Type B pancreatic cell (in vitro differentiated cells): ENCODE results near the gene MYLK. TPM values are rescaled to one million over a fixed set of nuclear protein-coding genes. Genes with fewer than 3 reads are reported as not detected.

ENCODE experiments used
- DNase-seq: peaks from one replicate; pipeline ENCODE4 v3.0.0; 2021; ENCODE audit warnings: mixed read lengths; ENCODE audit not compliant: unreplicated experiment; ENCODE audit errors: extremely low spot score
- H3K27ac Mint-ChIP-seq: 2 replicates; pipeline ENCODE4 v1.8.0; 2021; ENCODE audit warnings: mild to moderate bottlenecking, mixed read lengths
- H3K27me3 Mint-ChIP-seq: 2 replicates; pipeline ENCODE4 v1.8.0; 2021; ENCODE audit warnings: mixed read lengths
- H3K36me3 Mint-ChIP-seq: 2 replicates; pipeline ENCODE4 v1.8.0; 2021; ENCODE audit warnings: mixed read lengths
- H3K4me1 Mint-ChIP-seq: one replicate; pipeline ENCODE4 v1.8.0; 2021; ENCODE audit warnings: mixed read lengths; ENCODE audit not compliant: unreplicated experiment
- H3K4me3 Mint-ChIP-seq: 2 replicates; pipeline ENCODE4 v1.8.0; 2021; ENCODE audit warnings: mild to moderate bottlenecking, mixed read lengths
- H3K9me3 Mint-ChIP-seq: 2 replicates; pipeline ENCODE4 v1.8.0; 2021; ENCODE audit warnings: mixed read lengths
- total RNA-seq: library from RNA; stranded (reverse); gene quantifications from 2 replicates; pipeline ENCODE4 v1.2.1, GENCODE V29; 2021; ENCODE audit warnings: low replicate concordance
- TF ChIP-seq, protein P1 (sequence below): fragments of 200-600 bp; sonication (generic); conservative IDR thresholded peaks from 2 replicates; pipeline ENCODE4 v1.5.0; 2021; ENCODE audit warnings: antibody characterized with exemption, mild to moderate bottlenecking

MYLK gene
- total RNA-seq, 1 donor from 2014 or later = 16.8 TPM

GRCh38 chr3:123759871-123760270 is 124.3 kb downstream of the MYLK start:
- peaks cover 3% of the 10 kb centered on the region for H3K27me3 Mint-ChIP-seq
- no peak overlapping the region for H3K27ac Mint-ChIP-seq
- no peaks in the 10 kb centered on the region for H3K9me3 Mint-ChIP-seq
- TF ChIP-seq, protein P1, sequence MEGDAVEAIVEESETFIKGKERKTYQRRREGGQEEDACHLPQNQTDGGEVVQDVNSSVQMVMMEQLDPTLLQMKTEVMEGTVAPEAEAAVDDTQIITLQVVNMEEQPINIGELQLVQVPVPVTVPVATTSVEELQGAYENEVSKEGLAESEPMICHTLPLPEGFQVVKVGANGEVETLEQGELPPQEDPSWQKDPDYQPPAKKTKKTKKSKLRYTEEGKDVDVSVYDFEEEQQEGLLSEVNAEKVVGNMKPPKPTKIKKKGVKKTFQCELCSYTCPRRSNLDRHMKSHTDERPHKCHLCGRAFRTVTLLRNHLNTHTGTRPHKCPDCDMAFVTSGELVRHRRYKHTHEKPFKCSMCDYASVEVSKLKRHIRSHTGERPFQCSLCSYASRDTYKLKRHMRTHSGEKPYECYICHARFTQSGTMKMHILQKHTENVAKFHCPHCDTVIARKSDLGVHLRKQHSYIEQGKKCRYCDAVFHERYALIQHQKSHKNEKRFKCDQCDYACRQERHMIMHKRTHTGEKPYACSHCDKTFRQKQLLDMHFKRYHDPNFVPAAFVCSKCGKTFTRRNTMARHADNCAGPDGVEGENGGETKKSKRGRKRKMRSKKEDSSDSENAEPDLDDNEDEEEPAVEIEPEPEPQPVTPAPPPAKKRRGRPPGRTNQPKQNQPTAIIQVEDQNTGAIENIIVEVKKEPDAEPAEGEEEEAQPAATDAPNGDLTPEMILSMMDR = no peak
- H3K36me3 Mint-ChIP-seq = no peaks in the 10 kb centered on the region
- no peak for DNase-seq
- H3K4me1 Mint-ChIP-seq = peaks cover 17% of the 10 kb centered on the region
- no peak overlapping the region for H3K4me3 Mint-ChIP-seq

GRCh38 chr3:123759311-123759710 is 124.8 kb downstream of the MYLK start:
- H3K27me3 Mint-ChIP-seq = peaks cover 3% of the 10 kb centered on the region
- no peaks in the 10 kb centered on the region for H3K36me3 Mint-ChIP-seq
- H3K27ac Mint-ChIP-seq = no peak overlapping the region
- TF ChIP-seq, protein P1 = no peak
- H3K9me3 Mint-ChIP-seq = no peaks in the 10 kb centered on the region
- no peak for DNase-seq
- peaks cover 20% of the 10 kb centered on the region for H3K4me1 Mint-ChIP-seq
- H3K4me3 Mint-ChIP-seq = no peak overlapping the region

GRCh38 chr3:123758081-123758564 is 126.0 kb downstream of the MYLK start:
- Mint-ChIP-seq H3K9me3 (no peaks in the 10 kb centered on the region), H3K27me3 (no peaks in the 10 kb centered on the region), H3K27ac (peak overlapping the region; percentile 21), H3K4me3 (no peak overlapping the region), H3K36me3 (no peaks in the 10 kb centered on the region), H3K4me1 (peaks cover 25% of the 10 kb centered on the region)
- no peak for DNase-seq
- TF ChIP-seq, protein P1 = no peak

DNA sequence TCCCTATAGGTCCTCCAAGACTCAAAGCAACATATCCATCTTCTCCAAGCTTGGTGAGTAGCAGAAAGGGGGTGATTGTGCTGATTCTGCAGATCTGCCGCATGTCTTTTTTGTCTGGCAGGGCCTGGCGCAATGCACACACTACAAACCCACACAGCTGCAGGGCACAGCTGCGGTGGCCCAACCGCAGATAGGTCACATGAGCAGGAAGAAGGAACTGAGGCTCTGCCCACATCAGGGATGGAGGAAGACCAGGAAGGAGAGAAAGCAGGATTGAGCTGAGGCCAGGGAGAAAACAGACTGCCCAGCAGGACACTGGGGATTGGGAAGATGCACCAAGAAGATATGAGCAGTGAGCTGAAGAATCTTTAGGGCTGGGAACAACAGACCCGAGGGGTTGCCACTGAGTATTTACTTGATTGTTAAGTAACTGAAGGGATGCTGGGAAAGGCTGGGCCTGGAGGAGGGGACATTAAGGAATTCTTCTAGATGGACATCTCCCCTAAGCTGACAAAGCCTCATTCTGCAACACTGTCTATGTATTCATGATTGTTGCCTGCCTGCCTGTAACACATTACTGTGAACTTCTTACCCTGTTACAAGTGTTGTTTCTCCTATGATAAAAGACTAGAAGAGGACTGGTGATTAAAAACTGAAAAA is 126.7 kb downstream of the MYLK start:
- H3K27ac Mint-ChIP-seq = peak overlapping the region; percentile 21
- H3K4me1 Mint-ChIP-seq = peaks cover 25% of the 10 kb centered on the region
- TF ChIP-seq, protein P1 = no peak
- H3K9me3 Mint-ChIP-seq = no peaks in the 10 kb centered on the region
- no peak for DNase-seq
- no peak overlapping the region for H3K4me3 Mint-ChIP-seq
- H3K27me3 Mint-ChIP-seq = no peaks in the 10 kb centered on the region
- no peaks in the 10 kb centered on the region for H3K36me3 Mint-ChIP-seq

- TF ChIP-seq, protein P1 = no peak
- H3K4me1 Mint-ChIP-seq = peaks cover 25% of the 10 kb centered on the region
Measured at GRCh38 chr3:123755501-123755900, 128.6 kb downstream of the MYLK start.

More at GRCh38 chr3:123755501-123755900, 128.6 kb downstream of the MYLK start:
- H3K9me3 Mint-ChIP-seq = no peaks in the 10 kb centered on the region
- peak overlapping the region; percentile 66 for H3K27ac Mint-ChIP-seq
- peaks cover 4% of the 10 kb centered on the region for H3K36me3 Mint-ChIP-seq
- no peak for DNase-seq
- no peak overlapping the region for H3K4me3 Mint-ChIP-seq
- no peaks in the 10 kb centered on the region for H3K27me3 Mint-ChIP-seq
